Smooth muscle cell (in vitro differentiated cells): Measurements from ENCODE around the gene PGF. TPM values are rescaled to one million over a fixed set of nuclear protein-coding genes. Genes with fewer than 3 reads are reported as not detected.

Source experiments
- DNase-seq: peaks from one replicate; lab custom pipeline; 2025; ENCODE audit not compliant: unreplicated experiment; lab: John Stamatoyannopoulos, UW
- H2AFZ ChIP-seq: fragments of 200-600 bp; sonication (generic); 2 replicates; pipeline ENCODE4 v1.6.0; 2016; ENCODE audit warnings: antibody characterized with exemption, low read depth, mild to moderate bottlenecking
- H3F3A ChIP-seq: fragments of 200-600 bp; sonication (generic); 2 replicates; pipeline ENCODE4 v1.6.0; 2017; ENCODE audit warnings: antibody characterized with exemption, low read depth
- H3K27ac ChIP-seq: fragments of 200-600 bp; sonication (generic); 2 replicates; pipeline ENCODE4 v1.5.1; 2016; ENCODE audit warnings: low read depth, mild to moderate bottlenecking
- H3K27me3 ChIP-seq: fragments of 200-600 bp; sonication (generic); 2 replicates; pipeline ENCODE4 v1.6.1; 2016; ENCODE audit warnings: low read depth, mild to moderate bottlenecking
- H3K36me3 ChIP-seq: fragments of 200-600 bp; sonication (generic); 2 replicates; pipeline ENCODE4 v1.5.1; 2016; ENCODE audit warnings: low read depth
- H3K4me1 ChIP-seq: fragments of 200-600 bp; sonication (generic); 2 replicates; pipeline ENCODE4 v1.5.1; 2016; ENCODE audit warnings: low read depth
- H3K4me2 ChIP-seq: fragments of 200-600 bp; sonication (generic); 2 replicates; pipeline ENCODE4 v1.6.0; 2016; ENCODE audit warnings: mild to moderate bottlenecking
- H3K4me3 ChIP-seq: fragments of 200-600 bp; sonication (generic); 2 replicates; pipeline ENCODE4 v1.5.1; 2016; ENCODE audit warnings: mild to moderate bottlenecking
- H3K79me2 ChIP-seq: fragments of 200-600 bp; sonication (generic); 2 replicates; pipeline ENCODE4 v1.6.0; 2016; ENCODE audit warnings: low read depth, mild to moderate bottlenecking
- H3K9ac ChIP-seq: fragments of 200-600 bp; sonication (generic); 2 replicates; pipeline ENCODE4 v1.6.0; 2016; ENCODE audit warnings: low read depth
- H3K9me3 ChIP-seq: fragments of 200-600 bp; sonication (generic); replicated peaks from 2 replicates; pipeline ENCODE4 v1.5.1; 2016; ENCODE audit warnings: low read depth
- H4K20me1 ChIP-seq: fragments of 200-600 bp; sonication (generic); 2 replicates; pipeline ENCODE4 v1.6.0; 2016; ENCODE audit warnings: low read depth
- CTCF ChIP-seq: fragments of 200-600 bp; sonication (generic); IDR thresholded peaks from 2 replicates; pipeline ENCODE4 v1.5.1; 2017; ENCODE audit warnings: borderline replicate concordance, mild to moderate bottlenecking, antibody characterized with exemption; ENCODE audit not compliant: insufficient read depth, poor library complexity, severe bottlenecking
- WGBS: methylation state at CpG from one replicate; pipeline ENCODE4 v1.1.7; 2016; ENCODE audit warnings: low lambda C conversion rate; 5-methylcytosine and 5-hydroxymethylcytosine counted together
- polyA plus RNA-seq: library from polyadenylated mRNA; unstranded; fragments of >200 nt; fragmentation: Nextera tagmentation; extraction: Ambion mirVana; gene quantifications from 2 replicates; pipeline ENCODE4 v1.2.1, GENCODE V29; 2016
- total RNA-seq: library from RNA; depleted of rRNA; stranded (reverse); fragments of >200 nt; gene quantifications from 2 replicates; pipeline ENCODE4 v1.2.3, GENCODE V29; 2014

The PGF gene
- total and polyA plus RNA-seq, 2 experiments from 2014 or later: 15.4 to 30.6 TPM

DNA sequence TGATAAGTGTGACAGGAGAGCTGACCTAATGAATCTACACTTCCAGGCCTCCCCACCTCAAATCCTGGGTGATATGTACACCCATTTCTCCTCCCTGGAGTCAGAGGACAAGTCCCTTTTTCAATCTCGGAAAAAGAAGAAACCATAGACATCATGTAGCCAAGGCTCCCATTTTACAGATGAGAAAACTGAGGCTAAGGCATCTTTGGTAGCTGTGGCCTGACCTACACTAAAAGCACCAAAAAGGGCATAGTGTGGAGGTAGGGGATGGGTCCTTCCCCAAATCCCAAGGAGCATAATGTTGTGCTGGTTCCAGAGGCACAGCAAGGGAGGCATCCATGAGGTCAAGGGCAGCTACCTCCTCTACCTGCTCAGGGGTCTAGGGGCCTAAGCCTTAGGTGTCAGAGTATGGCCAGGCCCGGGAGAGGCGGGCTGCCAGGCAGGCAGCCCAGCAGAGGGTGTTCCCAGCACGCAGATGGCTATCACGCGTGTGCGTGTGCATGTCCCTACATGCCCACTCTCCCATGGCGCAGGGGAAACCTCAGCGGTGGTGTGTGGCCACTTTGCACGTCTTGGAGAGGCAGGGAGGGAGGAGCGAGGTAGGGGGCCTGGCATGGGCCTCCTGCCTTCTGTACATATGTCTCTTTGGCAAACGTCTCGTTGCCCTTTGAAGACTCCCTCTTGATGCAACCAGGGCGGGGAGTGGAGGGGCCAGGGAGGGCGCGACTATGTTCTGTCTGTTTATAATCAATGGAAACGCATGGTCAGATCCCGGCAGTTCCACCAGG is 2.5 kb downstream of the PGF start:
- Histone ChIP-seq H3K4me1 (peaks cover 21% of the 10 kb centered on the region), H4K20me1 (no peaks in the 10 kb centered on the region), H3K9me3 (no peaks in the 10 kb centered on the region), H3F3A (peaks cover 6% of the 10 kb centered on the region), H3K9ac (no peak overlapping the region), H3K4me2 (peak overlapping the region; percentile 83), H3K36me3 (no peaks in the 10 kb centered on the region), H3K27ac (no peak overlapping the region), H2AFZ (no peak overlapping the region), H3K79me2 (peaks cover 6% of the 10 kb centered on the region), H3K4me3 (no peak overlapping the region), H3K27me3 (no peaks in the 10 kb centered on the region)
- no peak for TF ChIP-seq CTCF
- WGBS: 69% methylated on average over 18 of the region's 18 CpGs
- no peak for DNase-seq

DNA sequence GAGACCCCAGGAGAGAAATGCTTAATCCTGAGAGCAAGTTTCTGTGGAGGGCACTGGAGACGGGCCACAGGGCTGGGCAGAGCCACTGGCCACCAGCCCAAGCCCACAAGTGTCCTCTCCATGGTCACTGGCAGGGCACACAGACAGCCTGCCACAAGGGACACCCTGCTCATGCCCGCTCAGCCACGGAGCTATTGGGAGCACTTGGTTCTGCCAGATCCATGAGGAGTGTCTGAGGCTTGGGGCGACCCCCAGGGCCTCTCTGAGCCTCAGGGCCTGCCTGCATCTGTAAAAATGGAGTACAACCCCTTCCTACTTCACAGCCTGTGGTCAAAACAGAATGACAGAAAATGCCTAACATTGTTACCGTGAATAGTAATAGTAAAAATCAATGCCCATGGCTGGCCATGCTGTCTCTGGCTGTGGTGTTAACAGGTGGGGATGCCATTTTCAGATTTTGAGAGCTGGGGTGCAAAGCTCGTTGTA is 3.2 kb downstream of the PGF start:
- peak overlapping the region; percentile 44 for H3K4me2 ChIP-seq
- H3K79me2 ChIP-seq: peaks cover 6% of the 10 kb centered on the region
- DNase-seq: no peak
- no peak overlapping the region for H3K4me3 ChIP-seq
- H3K36me3 ChIP-seq: no peaks in the 10 kb centered on the region
- H3K4me1 ChIP-seq: peaks cover 21% of the 10 kb centered on the region
- WGBS: 83% methylated on average over 6 of the region's 6 CpGs
- no peak for TF ChIP-seq CTCF
- H3K9ac ChIP-seq: no peak overlapping the region
- H3K9me3 ChIP-seq: no peaks in the 10 kb centered on the region
- H2AFZ ChIP-seq: no peak overlapping the region
- no peaks in the 10 kb centered on the region for H3K27me3 ChIP-seq
- H3F3A ChIP-seq: peaks cover 6% of the 10 kb centered on the region
- peak overlapping the region; percentile 44 for H3K27ac ChIP-seq
- no peaks in the 10 kb centered on the region for H4K20me1 ChIP-seq

DNA sequence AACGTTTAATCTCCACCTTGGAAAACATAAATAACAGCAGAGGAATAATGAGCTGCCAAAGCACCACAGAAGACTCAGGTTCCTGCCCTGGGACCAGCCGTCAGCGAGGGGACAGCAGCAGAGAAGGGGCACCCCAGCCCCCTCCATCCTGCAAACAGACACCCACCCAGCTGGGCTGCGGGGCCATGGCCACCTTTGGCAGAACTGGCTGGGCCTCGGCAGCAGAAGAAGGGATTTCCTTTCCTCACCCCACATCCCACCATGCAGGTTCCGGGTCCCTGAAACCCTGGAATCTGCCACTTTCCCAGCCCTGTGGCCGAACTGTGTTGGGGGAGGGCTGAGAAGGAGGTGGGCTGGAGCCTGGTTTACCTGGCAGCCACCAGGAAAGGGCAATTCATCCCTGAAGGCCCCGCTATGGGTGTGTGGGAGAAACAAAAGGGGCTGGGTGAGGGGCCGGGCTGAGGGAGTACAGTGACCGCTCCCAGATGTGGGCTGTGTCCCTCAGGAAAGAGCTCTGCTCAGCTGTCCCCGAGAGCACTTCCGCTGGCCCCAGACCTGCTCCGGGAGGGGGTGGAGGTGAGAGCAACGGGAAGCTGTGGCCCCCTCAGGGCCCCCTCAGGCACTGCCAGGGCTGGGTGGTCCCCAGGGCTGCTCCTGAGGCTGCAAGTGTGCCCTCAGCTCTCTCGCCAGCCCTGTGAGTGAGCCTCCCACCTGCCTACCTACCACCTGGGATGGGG is 3.8 kb downstream of the PGF start:
- Histone ChIP-seq H3K9me3 (no peaks in the 10 kb centered on the region), H4K20me1 (no peaks in the 10 kb centered on the region), H3K27ac (peak overlapping the region; percentile 44), H3K4me2 (peak overlapping the region; percentile 44), H3K9ac (no peak overlapping the region), H3K36me3 (no peaks in the 10 kb centered on the region), H3K79me2 (peaks cover 6% of the 10 kb centered on the region), H3K4me1 (peaks cover 21% of the 10 kb centered on the region), H3K4me3 (no peak overlapping the region), H3K27me3 (no peaks in the 10 kb centered on the region), H3F3A (peaks cover 6% of the 10 kb centered on the region), H2AFZ (no peak overlapping the region)
- TF ChIP-seq CTCF: no peak
- DNase-seq: no peak
- 66% methylated on average over 15 of the region's 15 CpGs for WGBS
